CD4-positive, alpha-beta T cell treated with Interleukin-12 subunit alpha and Interleukin-12 subunit beta, for 1 hour (primary cell): Measurements from ENCODE around the gene FYB1.
"Not testable (repeated sequence)": the region's sequence is repeated elsewhere in the genome, so short reads cannot be mapped to it uniquely, and the experiment has no call there.

ENCODE experiments used
- DNase-seq: peaks from one replicate; pipeline ENCODE4 v3.0.0-alpha.2; 2020

Gene FYB1

DNA sequence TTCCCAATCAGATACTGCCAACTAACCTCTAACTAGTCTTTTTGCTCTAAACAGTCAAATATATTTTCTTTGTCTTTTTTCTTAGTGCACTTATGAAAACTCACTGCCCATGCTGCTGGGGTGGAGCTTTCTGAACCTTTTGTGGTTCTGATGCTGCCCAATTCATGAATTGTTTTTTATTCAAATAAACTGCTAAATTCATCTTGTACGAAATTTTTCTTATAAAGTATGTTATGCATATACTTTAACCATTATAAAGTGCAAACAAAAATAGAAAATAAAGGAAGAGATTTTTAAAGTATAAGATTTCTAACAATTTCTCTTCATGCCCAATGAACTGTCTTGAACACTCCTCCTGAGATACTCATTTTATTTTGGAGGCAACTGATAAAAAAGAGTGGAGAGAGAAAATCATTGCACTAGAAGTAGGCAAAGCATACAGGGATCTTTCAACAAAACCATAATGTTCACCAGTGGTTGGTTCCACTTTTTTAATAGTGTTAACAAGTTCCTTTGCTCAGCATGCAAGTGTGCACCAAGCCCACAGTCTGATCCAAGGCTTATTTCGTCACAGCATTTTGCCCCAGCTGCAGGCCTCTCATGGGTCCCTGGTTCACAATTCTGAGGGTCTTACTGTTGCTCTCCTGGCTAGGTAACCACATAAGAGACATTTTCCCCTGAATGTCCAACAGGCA, 6.2 kb upstream of the FYB1 start:
- DNase-seq = no peak

- DNase-seq = no peak
Observed at GRCh38 chr5:39224196-39224761, 4.9 kb upstream of the FYB1 start.

GRCh38 chr5:39223565-39224156, 4.3 kb upstream of the FYB1 start:
- no peak for DNase-seq

- not testable (repeated sequence) for DNase-seq
Observed at GRCh38 chr5:39221671-39222070, 2.3 kb upstream of the FYB1 start.

DNA sequence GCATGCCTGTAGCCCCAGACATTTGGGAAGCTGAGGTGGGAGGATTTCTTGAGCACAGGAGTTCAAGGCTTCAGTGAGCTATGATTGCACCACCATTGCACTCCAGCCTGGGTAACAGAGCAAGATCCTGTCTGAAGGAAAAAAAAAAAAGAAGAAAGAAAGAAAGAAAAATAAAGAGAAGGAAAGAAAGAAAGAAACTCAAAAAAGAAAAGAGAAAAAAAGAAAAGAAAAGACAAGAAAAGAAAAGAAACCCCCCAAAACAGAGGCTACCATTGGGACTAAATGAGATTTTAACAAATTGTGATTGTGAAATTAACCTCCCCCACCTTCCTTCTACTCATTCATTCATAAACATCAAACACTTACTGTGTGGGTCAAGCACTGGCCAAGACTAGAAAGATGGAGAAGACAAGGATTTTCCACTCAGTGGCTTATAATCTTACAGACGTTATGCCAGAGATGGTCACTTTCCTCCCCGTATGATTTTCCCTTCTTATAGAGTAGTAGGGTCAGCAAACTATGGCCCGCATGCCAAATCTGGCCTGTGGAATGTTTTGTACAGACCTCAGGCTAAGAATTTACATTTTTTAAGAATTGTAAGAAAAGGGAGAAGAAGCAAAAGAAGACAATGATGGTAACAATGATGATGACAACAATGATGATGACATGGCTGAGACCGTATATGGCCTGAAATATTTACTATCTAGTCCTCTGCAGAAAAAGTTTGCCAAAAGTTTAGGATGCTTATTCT, 1.1 kb upstream of the FYB1 start:
- DNase-seq = no peak

DNA sequence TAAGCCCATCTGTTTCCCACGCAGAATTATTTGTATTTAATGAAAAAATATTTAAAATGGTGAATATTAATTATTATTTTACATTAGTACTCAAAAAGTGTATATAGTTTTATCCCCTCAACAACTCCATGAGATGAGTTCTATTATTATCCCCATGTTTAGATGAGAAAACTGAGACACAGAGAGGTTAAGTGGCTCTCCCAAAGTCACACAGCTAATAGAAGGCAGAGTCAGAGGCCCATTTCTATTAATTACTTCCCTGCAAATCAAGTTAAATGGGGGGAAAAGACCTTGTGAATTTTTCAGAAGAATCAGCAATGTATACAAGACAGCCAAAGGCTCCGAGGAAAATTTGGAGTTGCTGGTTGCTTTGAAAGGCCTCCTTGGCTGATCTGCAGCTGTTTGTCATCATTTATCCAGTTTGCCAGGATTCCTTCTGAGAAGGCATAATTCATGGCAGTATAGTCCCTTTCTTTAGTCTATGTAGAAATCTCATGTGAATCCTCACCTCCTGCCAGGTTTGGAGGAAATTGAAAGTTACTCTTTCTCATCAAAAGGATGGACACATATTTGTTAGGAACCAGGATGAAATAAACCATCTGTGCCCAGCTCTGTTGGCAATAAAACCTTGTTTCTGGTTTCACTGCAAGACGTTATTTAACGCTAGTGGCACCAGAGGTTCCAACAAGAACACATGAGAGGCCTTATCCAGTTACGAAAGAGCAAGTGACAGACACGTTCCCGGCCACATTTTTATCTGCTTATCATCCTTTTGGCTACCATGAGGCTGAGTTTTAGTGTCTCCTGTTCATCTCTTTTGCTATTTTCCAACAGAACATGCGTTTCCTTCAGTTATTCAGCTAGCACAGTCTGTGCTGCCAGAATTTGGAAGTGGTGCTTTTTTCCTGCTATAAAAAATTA, 621 bp downstream of the FYB1 start:
- no peak for DNase-seq

- peak; percentile 87 for DNase-seq
Observed at GRCh38 chr5:39217365-39218281, 1.7 kb downstream of the FYB1 start.

DNA sequence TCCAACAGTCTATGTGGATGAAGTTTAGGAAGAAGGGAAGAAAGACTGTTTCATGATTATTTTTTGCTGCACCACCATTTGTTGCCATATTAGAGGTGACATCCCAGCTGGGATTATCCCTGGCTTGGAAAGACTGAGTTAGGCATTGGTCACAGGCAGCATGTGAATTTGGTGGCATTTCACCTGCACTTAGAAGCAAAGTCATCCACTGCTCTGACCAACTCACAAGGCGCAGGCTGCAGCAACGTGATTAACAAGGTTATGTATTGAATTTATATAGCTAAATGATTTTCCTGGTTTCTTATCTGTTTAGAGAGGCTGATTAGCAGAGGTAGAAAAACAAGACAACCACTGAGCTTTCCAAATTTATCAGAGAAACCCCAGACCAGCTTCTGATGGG, 2.7 kb downstream of the FYB1 start:
- DNase-seq = no peak

GRCh38 chr5:39215857-39216256, 3.5 kb downstream of the FYB1 start:
- DNase-seq = no peak

GRCh38 chr5:39214912-39215709, 4.3 kb downstream of the FYB1 start:
- DNase-seq = peak; percentile 78

DNA sequence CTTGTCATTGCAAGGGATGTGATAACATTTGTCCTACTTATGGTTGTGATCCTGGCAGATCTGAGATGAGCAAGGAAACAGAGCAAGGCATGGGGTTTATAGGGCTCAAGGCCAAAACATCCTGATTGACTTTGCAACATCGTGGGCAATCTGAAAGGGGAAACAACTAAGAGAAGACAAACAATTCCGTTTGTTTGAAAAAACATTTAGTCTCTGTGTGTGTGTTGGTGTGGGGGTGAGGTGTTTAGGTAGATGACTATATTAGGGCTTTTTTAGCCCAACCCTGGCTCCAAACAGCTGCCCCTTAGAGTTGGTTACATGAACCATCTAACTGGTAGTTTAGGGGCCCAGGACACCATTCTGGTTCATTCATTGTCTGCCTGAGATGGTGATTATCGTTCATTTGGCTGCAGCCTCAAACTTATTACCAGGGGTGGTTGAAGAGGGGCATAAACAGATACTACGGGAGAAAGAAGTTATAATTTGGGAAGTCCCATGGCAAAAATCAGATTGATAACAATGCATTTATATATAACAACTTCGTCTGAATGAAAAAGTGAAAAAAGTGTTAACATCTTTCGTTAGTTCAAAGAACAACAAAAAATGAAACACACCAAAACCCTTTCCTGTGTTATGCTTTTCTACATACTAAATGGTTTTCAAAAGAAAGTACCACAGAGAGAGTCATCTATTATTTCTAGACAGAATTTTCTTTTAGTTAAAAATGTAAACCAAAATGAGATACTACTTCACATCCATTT, 5.7 kb downstream of the FYB1 start:
- no peak for DNase-seq

DNA sequence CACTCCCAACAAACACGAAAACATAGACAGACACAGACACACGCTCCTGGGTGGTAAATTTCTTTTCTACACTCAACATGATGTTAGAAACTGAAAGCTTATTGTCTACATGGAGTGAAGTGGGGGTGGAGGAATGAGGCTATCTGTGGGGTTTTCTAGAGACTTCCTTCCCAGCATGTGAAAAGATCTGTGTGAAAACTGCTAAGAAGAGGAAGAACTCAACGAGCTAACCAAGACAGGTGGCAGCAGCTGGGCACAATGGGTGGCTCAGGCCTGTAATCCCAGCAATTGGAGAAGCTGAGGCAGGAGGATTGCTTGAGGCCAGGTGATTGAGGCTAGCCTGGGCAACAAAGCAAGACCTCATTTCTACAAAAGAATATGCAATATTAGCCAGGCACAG, 7.6 kb downstream of the FYB1 start:
- DNase-seq = peak; percentile 72

- peak; percentile 89 for DNase-seq
Observed at GRCh38 chr5:39209924-39210323, 9.4 kb downstream of the FYB1 start.

DNA sequence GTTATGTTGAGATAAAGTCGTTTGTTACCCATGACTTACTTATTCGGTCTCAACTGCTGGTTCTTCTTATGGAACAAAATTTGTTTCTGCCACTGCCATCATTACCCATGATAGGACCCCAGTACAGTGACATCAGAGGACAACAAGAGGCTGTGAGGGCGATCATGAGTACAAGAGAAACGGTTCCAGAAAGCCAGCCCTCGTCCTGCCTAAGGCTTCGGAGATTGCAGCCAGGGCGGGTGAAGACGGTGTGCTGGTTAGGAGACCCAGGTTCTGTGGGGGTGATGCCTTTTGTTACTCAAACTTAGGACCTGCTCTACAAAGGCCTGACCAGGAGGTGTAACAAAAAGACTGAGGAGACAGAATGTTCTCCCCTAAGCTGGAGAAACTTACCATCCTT, 10.9 kb downstream of the FYB1 start:
- DNase-seq = no peak

- DNase-seq = no peak
Observed at GRCh38 chr5:39207345-39208045, 11.9 kb downstream of the FYB1 start.

DNA sequence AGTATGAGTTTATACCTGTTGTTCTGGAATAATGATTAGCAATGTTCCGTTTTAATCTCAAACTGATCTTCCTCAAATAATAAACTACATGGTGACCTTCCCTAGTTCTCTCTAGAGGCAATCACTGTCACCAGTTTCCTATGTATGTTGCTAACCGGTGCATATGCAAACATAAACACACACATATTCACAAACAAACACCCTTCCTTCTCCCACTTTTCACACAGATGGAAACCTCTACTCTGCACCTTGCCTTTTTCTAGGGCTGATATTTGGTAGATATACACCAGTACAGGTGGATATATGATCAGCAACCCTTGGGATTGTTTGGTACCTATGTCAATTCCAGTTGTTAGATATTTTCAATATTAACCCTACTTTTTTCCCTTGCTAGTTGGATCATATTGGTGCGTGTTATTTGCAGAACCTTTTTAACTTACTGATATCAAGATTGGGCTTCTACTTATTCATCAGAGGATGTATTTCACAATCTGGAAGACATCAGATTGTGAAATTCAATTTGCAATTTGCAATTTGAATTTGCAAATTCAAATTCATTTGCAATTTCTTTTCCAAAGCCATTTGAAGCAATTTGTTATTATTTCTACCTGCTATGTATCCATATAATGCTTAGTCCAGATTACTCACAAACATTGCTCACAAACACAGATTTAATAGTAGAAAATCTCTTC, 12.6 kb downstream of the FYB1 start:
- DNase-seq = no peak

DNA sequence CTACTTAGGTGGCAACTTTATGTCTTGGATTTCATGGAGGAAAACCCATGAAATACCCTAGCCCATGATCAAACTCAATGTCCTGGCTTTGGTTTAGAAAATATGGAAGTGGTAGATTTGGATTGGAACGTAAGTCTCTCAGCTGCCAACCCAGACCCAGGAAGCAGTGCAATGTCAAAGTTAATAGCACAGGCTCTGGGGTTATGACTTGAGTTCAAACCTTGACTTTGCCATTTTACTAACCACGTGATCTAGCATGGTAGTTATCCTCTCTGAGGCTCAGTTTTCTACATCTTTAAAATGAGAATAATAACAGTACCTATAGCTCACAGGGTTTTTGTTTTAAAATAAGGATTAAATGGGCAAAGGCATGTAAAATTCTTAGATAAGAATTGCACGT, 13.8 kb downstream of the FYB1 start:
- DNase-seq = no peak

DNA sequence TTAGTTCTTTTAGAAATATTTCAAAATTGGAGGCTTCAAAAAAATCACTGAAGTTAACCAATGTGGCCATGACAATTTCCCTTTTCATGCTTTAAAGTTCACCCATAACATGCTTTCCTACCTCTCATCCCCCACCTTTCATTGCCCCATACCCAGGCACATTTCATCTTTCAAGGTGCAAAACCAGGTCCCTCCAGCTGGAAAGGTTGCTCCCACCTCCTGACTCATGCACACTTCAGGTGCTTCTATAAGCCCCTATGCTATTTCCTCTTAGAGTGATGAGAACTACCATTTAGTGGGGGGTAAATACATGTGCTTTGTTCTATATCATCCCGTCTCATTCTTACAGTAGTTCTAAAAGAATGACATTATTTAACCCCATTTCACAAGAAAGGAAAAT, 15.4 kb downstream of the FYB1 start:
- no peak for DNase-seq
